ENCODE measurements around the gene FAM83F. TPM values are rescaled to one million over a fixed set of nuclear protein-coding genes. Genes with fewer than 3 reads are reported as not detected.

FAM83F gene
- total and polyA plus RNA-seq, 2 donors (not counting 1 experiment from before 2014, with no cell fraction given) = not detected

GRCh38 chr22:40010746-40011145 lies 16.0 kb downstream of the FAM83F start:
- H3K36me3 ChIP-seq (ENCODE audit: control insufficient read depth, insufficient read depth, low read length) = no peaks in the 10 kb centered on the region
- no peak overlapping the region for H3K27ac ChIP-seq (ENCODE audit: insufficient read depth, low read length)
- TF ChIP-seq CTCF (conservative IDR thresholded peaks at IDR 0.05 in 1 of 2, IDR thresholded peaks at IDR 0.05 in 1 of 2; ENCODE audit: low read depth in 1 of 2, low read length in 2 of 2) = no peak
- no peak for TF ChIP-seq EZH2 (IDR thresholded peaks at IDR 0.05; ENCODE audit: low read length, missing control alignments)
- H3K4me3 ChIP-seq (replicated peaks in 1 of 4; ENCODE audit: control extremely low read depth in 1 of 4, insufficient read depth in 1 of 4, low read depth in 3 of 4, low read length in 4 of 4) = no peak overlapping the region
- no peaks in the 10 kb centered on the region for H3K79me2 ChIP-seq (ENCODE audit: control insufficient read depth, insufficient read depth, low read length)
- no peak overlapping the region for H2AFZ ChIP-seq (ENCODE audit: low read length)
- no peaks in the 10 kb centered on the region for H3K9me3 ChIP-seq (ENCODE audit: control insufficient read depth, insufficient read depth, low read depth, low read length)
- DNase-seq (ENCODE audit: low read depth in 2 of 2) = no peak
- no peaks in the 10 kb centered on the region for H3K4me1 ChIP-seq (ENCODE audit: control insufficient read depth, extremely low read depth, insufficient read depth, low read length)
- no peak overlapping the region for H3K9ac ChIP-seq (ENCODE audit: insufficient read depth, low read length)
- no peak overlapping the region for H3K4me2 ChIP-seq (ENCODE audit: extremely low read depth, insufficient read depth, low read length)
- H4K20me1 ChIP-seq (ENCODE audit: control insufficient read depth, extremely low read depth, insufficient read depth, low read length) = no peaks in the 10 kb centered on the region
- H3K27me3 ChIP-seq (ENCODE audit: control insufficient read depth, insufficient read depth, low read length) = peaks cover 29% of the 10 kb centered on the region

- no peak overlapping the region for H3K27ac ChIP-seq (ENCODE audit: insufficient read depth, low read length)
- TF ChIP-seq CTCF (conservative IDR thresholded peaks at IDR 0.05 in 1 of 2, IDR thresholded peaks at IDR 0.05 in 1 of 2; ENCODE audit: low read depth in 1 of 2, low read length in 2 of 2) = no peak
- no peak for TF ChIP-seq EZH2 (IDR thresholded peaks at IDR 0.05; ENCODE audit: low read length, missing control alignments)
- no peak overlapping the region for H2AFZ ChIP-seq (ENCODE audit: low read length)
- no peaks in the 10 kb centered on the region for H3K9me3 ChIP-seq (ENCODE audit: control insufficient read depth, insufficient read depth, low read depth, low read length)
- no peaks in the 10 kb centered on the region for H3K79me2 ChIP-seq (ENCODE audit: control insufficient read depth, insufficient read depth, low read length)
- H3K4me2 ChIP-seq (ENCODE audit: extremely low read depth, insufficient read depth, low read length) = no peak overlapping the region
- no peak overlapping the region for H3K9ac ChIP-seq (ENCODE audit: insufficient read depth, low read length)
- no peaks in the 10 kb centered on the region for H4K20me1 ChIP-seq (ENCODE audit: control insufficient read depth, extremely low read depth, insufficient read depth, low read length)
- H3K27me3 ChIP-seq (ENCODE audit: control insufficient read depth, insufficient read depth, low read length) = peaks cover 10% of the 10 kb centered on the region
- no peak overlapping the region for H3K4me3 ChIP-seq (replicated peaks in 1 of 4; ENCODE audit: control extremely low read depth in 1 of 4, insufficient read depth in 1 of 4, low read depth in 3 of 4, low read length in 4 of 4)
- no peaks in the 10 kb centered on the region for H3K4me1 ChIP-seq (ENCODE audit: control insufficient read depth, extremely low read depth, insufficient read depth, low read length)
- H3K36me3 ChIP-seq (ENCODE audit: control insufficient read depth, insufficient read depth, low read length) = no peaks in the 10 kb centered on the region
- DNase-seq (ENCODE audit: low read depth in 2 of 2) = no peak
Observed at GRCh38 chr22:40014667-40015248, 20.0 kb downstream of the FAM83F start.

GRCh38 chr22:40015358-40015976 lies 20.7 kb downstream of the FAM83F start:
- Histone ChIP-seq H4K20me1 (ENCODE audit: control insufficient read depth, extremely low read depth, insufficient read depth, low read length) (no peaks in the 10 kb centered on the region), H3K36me3 (ENCODE audit: control insufficient read depth, insufficient read depth, low read length) (no peaks in the 10 kb centered on the region), H3K27me3 (ENCODE audit: control insufficient read depth, insufficient read depth, low read length) (peaks cover 4% of the 10 kb centered on the region), H3K4me1 (ENCODE audit: control insufficient read depth, extremely low read depth, insufficient read depth, low read length) (no peaks in the 10 kb centered on the region), H3K4me3 (replicated peaks in 1 of 4; ENCODE audit: control extremely low read depth in 1 of 4, insufficient read depth in 1 of 4, low read depth in 3 of 4, low read length in 4 of 4) (no peak overlapping the region), H2AFZ (ENCODE audit: low read length) (no peak overlapping the region), H3K4me2 (ENCODE audit: extremely low read depth, insufficient read depth, low read length) (no peak overlapping the region), H3K9me3 (ENCODE audit: control insufficient read depth, insufficient read depth, low read depth, low read length) (no peaks in the 10 kb centered on the region), H3K27ac (ENCODE audit: insufficient read depth, low read length) (no peak overlapping the region), H3K9ac (ENCODE audit: insufficient read depth, low read length) (no peak overlapping the region), H3K79me2 (ENCODE audit: control insufficient read depth, insufficient read depth, low read length) (no peaks in the 10 kb centered on the region)
- no peak for TF ChIP-seq CTCF (conservative IDR thresholded peaks at IDR 0.05 in 1 of 2, IDR thresholded peaks at IDR 0.05 in 1 of 2; ENCODE audit: low read depth in 1 of 2, low read length in 2 of 2)
- TF ChIP-seq EZH2 (IDR thresholded peaks at IDR 0.05; ENCODE audit: low read length, missing control alignments) = no peak
- DNase-seq (ENCODE audit: low read depth in 2 of 2) = peak in 1 of 2 donors; percentile 39
